Measurements from ENCODE around the gene HIF1AN. TPM values are rescaled to one million over a fixed set of nuclear protein-coding genes. Genes with fewer than 3 reads are reported as not detected.

The HIF1AN gene
- total and polyA plus RNA-seq, 2 of the 8 experiments (the other 6 are each of a cell fraction or from before 2014, with no cell fraction given), result 10.9 to 62.8 TPM

DNA sequence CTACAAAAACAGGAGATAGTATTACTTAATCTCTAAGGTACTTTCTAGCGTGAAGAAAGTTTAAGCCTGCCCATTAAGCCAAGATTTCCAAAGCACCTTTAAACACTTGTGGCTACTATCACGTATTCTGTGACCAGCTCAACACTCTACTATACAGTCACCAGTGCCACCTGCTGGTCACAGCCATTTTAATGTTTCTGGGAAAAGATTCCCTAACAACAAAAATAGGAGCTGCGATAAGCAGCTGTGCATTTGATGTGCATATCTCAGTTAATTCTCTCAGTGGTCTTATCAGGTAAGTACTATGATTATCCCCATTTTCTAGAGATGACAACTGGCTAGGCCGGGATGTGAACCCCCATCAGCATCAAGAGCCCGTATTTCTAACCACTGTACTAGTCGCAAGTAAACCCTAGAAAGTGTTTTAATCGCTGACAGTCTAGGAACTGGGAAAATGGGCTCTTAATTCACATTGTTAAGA is 16.9 kb upstream of the HIF1AN start:
- DNase-seq (ENCODE audit: low read depth in 1 of 2, low spot score in 2 of 2), result peak in 1 of 2 experiments; percentile 79
- POLR2A ChIA-PET (ENCODE audit: partially characterized antibody), result interaction anchor here (0.6 to 1.9 kb wide), 11 partner anchors 8 to 144 kb away, joined by 3 to 5 read pairs (median 3); partner anchors contain the start of gene HIF1AN
- TF ChIP-seq CHD1 (IDR thresholded peaks at IDR 0.05; ENCODE audit: low read depth, low read length), result no peak
- TF ChIP-seq CBX8 (IDR thresholded peaks at IDR 0.05; ENCODE audit: borderline replicate concordance, low read depth, low read length), result no peak
- TF ChIP-seq, protein P1, sequence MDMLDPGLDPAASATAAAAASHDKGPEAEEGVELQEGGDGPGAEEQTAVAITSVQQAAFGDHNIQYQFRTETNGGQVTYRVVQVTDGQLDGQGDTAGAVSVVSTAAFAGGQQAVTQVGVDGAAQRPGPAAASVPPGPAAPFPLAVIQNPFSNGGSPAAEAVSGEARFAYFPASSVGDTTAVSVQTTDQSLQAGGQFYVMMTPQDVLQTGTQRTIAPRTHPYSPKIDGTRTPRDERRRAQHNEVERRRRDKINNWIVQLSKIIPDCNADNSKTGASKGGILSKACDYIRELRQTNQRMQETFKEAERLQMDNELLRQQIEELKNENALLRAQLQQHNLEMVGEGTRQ (IDR thresholded peaks at IDR 0.05; ENCODE audit: low read length), result no peak
- TF ChIP-seq, protein P2, sequence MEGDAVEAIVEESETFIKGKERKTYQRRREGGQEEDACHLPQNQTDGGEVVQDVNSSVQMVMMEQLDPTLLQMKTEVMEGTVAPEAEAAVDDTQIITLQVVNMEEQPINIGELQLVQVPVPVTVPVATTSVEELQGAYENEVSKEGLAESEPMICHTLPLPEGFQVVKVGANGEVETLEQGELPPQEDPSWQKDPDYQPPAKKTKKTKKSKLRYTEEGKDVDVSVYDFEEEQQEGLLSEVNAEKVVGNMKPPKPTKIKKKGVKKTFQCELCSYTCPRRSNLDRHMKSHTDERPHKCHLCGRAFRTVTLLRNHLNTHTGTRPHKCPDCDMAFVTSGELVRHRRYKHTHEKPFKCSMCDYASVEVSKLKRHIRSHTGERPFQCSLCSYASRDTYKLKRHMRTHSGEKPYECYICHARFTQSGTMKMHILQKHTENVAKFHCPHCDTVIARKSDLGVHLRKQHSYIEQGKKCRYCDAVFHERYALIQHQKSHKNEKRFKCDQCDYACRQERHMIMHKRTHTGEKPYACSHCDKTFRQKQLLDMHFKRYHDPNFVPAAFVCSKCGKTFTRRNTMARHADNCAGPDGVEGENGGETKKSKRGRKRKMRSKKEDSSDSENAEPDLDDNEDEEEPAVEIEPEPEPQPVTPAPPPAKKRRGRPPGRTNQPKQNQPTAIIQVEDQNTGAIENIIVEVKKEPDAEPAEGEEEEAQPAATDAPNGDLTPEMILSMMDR (IDR thresholded peaks at IDR 0.05; ENCODE audit: control extremely low read depth in 1 of 3, insufficient read depth in 1 of 3, low read depth in 1 of 3, low read length in 3 of 3), result peak in 2 of 3 experiments; percentile 66 to 69; a peak in 3 of 4 replicates
- peak; percentile 66 to 74 for TF ChIP-seq RAD21 (IDR thresholded peaks at IDR 0.05 in 1 of 2, conservative IDR thresholded peaks at IDR 0.05 in 1 of 2; ENCODE audit: low read depth in 2 of 2, low read length in 2 of 2)

More for the DNA sequence above, 16.9 kb upstream of the HIF1AN start:
- Histone ChIP-seq H3K23ac (ENCODE audit: insufficient read length) (no peak overlapping the region), H4K20me1 (replicated peaks in 1 of 2; ENCODE audit: control insufficient read depth in 1 of 2, insufficient read depth in 2 of 2, low read length in 2 of 2) (no peaks in the 10 kb centered on the region), H3K9ac (replicated peaks in 1 of 4; ENCODE audit: extremely low read depth in 1 of 4, low read depth in 3 of 4, low read length in 3 of 4) (no peak overlapping the region), H3K4me3 (ENCODE audit: extremely low read depth in 1 of 4, insufficient read depth in 2 of 4, low read depth in 3 of 4, low read length in 4 of 4) (peak overlapping the region in 3 of 4 experiments; percentile 45 to 61 (median 56); a peak in 6 of 8 replicates), H3K4me2 (ENCODE audit: insufficient read depth in 1 of 2, low read depth in 2 of 2, low read length in 2 of 2) (peak overlapping the region; percentile 78 to 95), H3K79me1 (ENCODE audit: low read depth, low read length) (no peaks in the 10 kb centered on the region), H3K56ac (replicated peaks; ENCODE audit: insufficient read length, low read depth, low read length) (no peak overlapping the region), H4K8ac (ENCODE audit: extremely low read depth, insufficient read depth, low read length) (no peak overlapping the region), H2BK120ac (replicated peaks; ENCODE audit: low read depth, low read length) (no peak overlapping the region), H2AFZ (ENCODE audit: low read length) (no peak overlapping the region), H2AK5ac (ENCODE audit: low read depth, low read length) (no peak overlapping the region), H2BK12ac (ENCODE audit: low read depth, low read length) (no peak overlapping the region), H3K79me2 (ENCODE audit: control insufficient read depth in 1 of 2, insufficient read depth in 2 of 2, low read length in 2 of 2) (no peaks in the 10 kb centered on the region), H3K27me3 (replicated peaks in 1 of 4; ENCODE audit: control insufficient read depth in 3 of 4, extremely low read depth in 1 of 4, insufficient read depth in 3 of 4, low read length in 3 of 4) (peaks cover 2 to 24% (median 15%) of the 10 kb centered on the region in 4 experiments; a peak in 6 of 7 replicates), H3K27ac (ENCODE audit: low read depth, low read length) (no peak overlapping the region), H4K5ac (ENCODE audit: insufficient read length, low read depth, low read length) (no peak overlapping the region), H2BK20ac (ENCODE audit: low read length) (no peak overlapping the region), H3K18ac (ENCODE audit: extremely low read depth, low read length) (no peak overlapping the region), H3K36me3 (ENCODE audit: control insufficient read depth in 2 of 4, insufficient read depth in 4 of 4, low read length in 3 of 4) (peaks cover 0 to 5% (median 1%) of the 10 kb centered on the region in 4 experiments; a peak in 2 of 8 replicates), H3K9me3 (ENCODE audit: insufficient read depth in 2 of 2, low read depth in 1 of 2, low read length in 1 of 2) (no peaks in the 10 kb centered on the region), H3K4ac (replicated peaks; ENCODE audit: insufficient read length, low read depth, low read length) (no peak overlapping the region), H2BK5ac (ENCODE audit: low read depth, low read length) (no peak overlapping the region), H2BK15ac (ENCODE audit: low read length) (no peak overlapping the region), H3K23me2 (ENCODE audit: low read depth, low read length) (peaks cover 8% of the 10 kb centered on the region), H3K14ac (ENCODE audit: insufficient read length) (no peak overlapping the region), H4K91ac (replicated peaks; ENCODE audit: insufficient read length, low read length) (no peak overlapping the region), H3K4me1 (replicated peaks in 1 of 4; ENCODE audit: control insufficient read depth in 3 of 4, insufficient read depth in 4 of 4, low read length in 3 of 4) (peaks cover 0 to 3% (median under 1%) of the 10 kb centered on the region in 4 experiments; a peak in 2 of 7 replicates)
- FAIRE-seq, result peak; percentile 77
- 31% methylated on average over 7 of the region's 7 CpGs; no CpG with 5 or more reads in 1 of the 2 experiments for WGBS, 2 experiments (ENCODE audit: extremely low coverage in 1 of 2, insufficient coverage in 1 of 2, insufficient read length in 1 of 2, insufficient replicate concordance in 2 of 2, low coverage in 1 of 2, low lambda C conversion rate in 2 of 2, missing lambda C conversion rate in 1 of 2)
- CTCF ChIA-PET (ENCODE audit: partially characterized antibody), result interaction anchor here (0.8 to 13.4 kb wide), 55 partner anchors 9 to 370 kb away, joined by 3 to 190 read pairs (median 5); partner anchors contain the start of genes HIF1AN, PKD2L1, SCD and WNT8B

Data from H1 (cell line).